PC-9 (cell line): Measurements from ENCODE around the gene UBE2K. TPM values are rescaled to one million over a fixed set of nuclear protein-coding genes. Genes with fewer than 3 reads are reported as not detected.

Experiments used
- BruUV-seq: library from RNA; stranded (reverse); fragments of 400-500 nt; replicated peaks from 2 replicates; lab custom pipeline; 2021; lab: Mats Ljungman, UMichigan
- CTCF ChIA-PET: fragments of 300-600 bp; sonication (Branson Sonifier 250); formaldehyde crosslinking; loops from one replicate; lab custom pipeline; 2022; ENCODE audit warnings: antibody characterized with exemption; lab: Charles Lee
- POLR2A ChIA-PET: fragments of 300-600 bp; sonication (Branson Sonifier 250); formaldehyde crosslinking; loops from one replicate; lab custom pipeline; 2022; ENCODE audit warnings: antibody characterized with exemption; ENCODE audit not compliant: unreplicated experiment; lab: Charles Lee
- DNase-seq, 2 experiments: peaks; one replicate each; pipeline versions ENCODE4 v3.0.0 to v3.0.0-alpha.2; 2015 to 2022; ENCODE audit warnings: mixed read lengths in 1 of 2
- H2AFZ ChIP-seq: fragments of 200-600 bp; sonication (generic); 2 replicates; pipeline ENCODE4 v1.8.1; 2017; ENCODE audit warnings: antibody characterized with exemption
- H3F3A ChIP-seq: fragments of 200-600 bp; sonication (generic); 2 replicates; pipeline ENCODE4 v1.8.1; 2017; ENCODE audit warnings: antibody characterized with exemption, mild to moderate bottlenecking, low read depth; ENCODE audit not compliant: insufficient read depth
- H3K27ac ChIP-seq: fragments of 200-600 bp; sonication (generic); 2 replicates; pipeline ENCODE4 v1.6.1; 2016; ENCODE audit warnings: mixed run types
- H3K27me3 ChIP-seq: fragments of 200-600 bp; sonication (generic); 2 replicates; pipeline ENCODE4 v1.6.1; 2016; ENCODE audit warnings: low read depth, mixed run types; ENCODE audit not compliant: insufficient read depth
- H3K36me3 ChIP-seq: fragments of 200-600 bp; sonication (generic); 2 replicates; pipeline ENCODE4 v1.6.1; 2016; ENCODE audit warnings: low read depth, mixed run types
- H3K4me1 ChIP-seq: fragments of 200-600 bp; sonication (generic); replicated peaks from 2 replicates; pipeline ENCODE4 v1.6.1; 2016; ENCODE audit warnings: mixed run types; ENCODE audit not compliant: insufficient read depth
- H3K4me2 ChIP-seq: fragments of 200-600 bp; sonication (generic); 2 replicates; pipeline ENCODE4 v1.6.1; 2017; ENCODE audit warnings: mixed run types
- H3K4me3 ChIP-seq: fragments of 200-600 bp; sonication (generic); 2 replicates; pipeline ENCODE4 v1.6.1; 2016; ENCODE audit warnings: mixed run types
- H3K79me2 ChIP-seq: fragments of 200-600 bp; sonication (generic); 2 replicates; pipeline ENCODE4 v1.6.1; 2017; ENCODE audit warnings: low read depth, mixed run types
- H3K9me2 ChIP-seq: fragments of 200-600 bp; sonication (generic); 2 replicates; pipeline ENCODE4 v1.8.1; 2017; ENCODE audit warnings: mild to moderate bottlenecking; ENCODE audit not compliant: insufficient read depth
- H3K9me3 ChIP-seq: fragments of 200-600 bp; sonication (generic); 2 replicates; pipeline ENCODE4 v1.8.1; 2016; ENCODE audit warnings: low read depth; ENCODE audit not compliant: insufficient read depth
- H4K20me1 ChIP-seq: fragments of 200-600 bp; sonication (generic); 2 replicates; pipeline ENCODE4 v1.8.1; 2017; ENCODE audit not compliant: insufficient read depth
- EZH2 ChIP-seq: fragments of 200-600 bp; sonication (generic); IDR thresholded peaks from 2 replicates; pipeline ENCODE4 v1.8.0; 2017; ENCODE audit warnings: antibody characterized with exemption, low read depth
- intact Hi-C: fragments of 100-400 bp; cut with micrococcal nuclease; formaldehyde crosslinking; loops from one replicate; pipeline ENCODE4 v1.10.0; 2022; ENCODE audit not compliant: unreplicated experiment
- total RNA-seq: library from RNA; stranded (reverse); gene quantifications from 2 replicates; pipeline ENCODE4 v1.2.3, GENCODE V29; 2021
- TF ChIP-seq, protein P1 (sequence below): fragments of 200-600 bp; sonication (generic); conservative IDR thresholded peaks from 2 replicates; pipeline ENCODE4 v1.6.1; 2017; ENCODE audit warnings: mixed run types, antibody characterized with exemption, mild to moderate bottlenecking, moderate library complexity

UBE2K gene
- total RNA-seq, 1 experiment from 2014 or later, result 129 TPM

DNA sequence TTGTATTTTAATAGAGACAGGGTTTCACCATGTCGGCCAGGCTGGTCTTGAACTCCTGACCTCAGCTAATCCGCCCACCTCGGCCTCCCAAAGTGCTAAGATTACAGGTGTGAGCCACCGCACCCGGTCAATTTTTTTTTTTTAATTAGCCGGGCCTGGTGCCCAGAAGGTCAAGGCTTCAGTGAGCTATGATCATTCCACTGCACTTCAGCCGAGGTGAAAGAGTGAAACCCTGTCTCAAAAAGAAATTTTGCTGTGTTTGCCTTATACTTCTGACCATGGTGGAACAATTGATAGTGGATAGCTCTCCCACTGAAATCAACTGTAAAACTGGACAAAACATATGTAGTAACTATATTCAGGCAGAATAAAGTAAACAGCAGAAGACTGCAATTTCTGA is 35.3 kb upstream of the UBE2K start:
- ChIA-PET CTCF (no interaction called here), POLR2A (no interaction called here)
- Histone ChIP-seq H3K36me3 (no peaks in the 10 kb centered on the region), H3K9me3 (no peaks in the 10 kb centered on the region), H3K27ac (no peak overlapping the region), H3K9me2 (no peaks in the 10 kb centered on the region), H3K27me3 (no peaks in the 10 kb centered on the region), H3F3A (no peaks in the 10 kb centered on the region; the same call in 1 of the 2 replicates), H4K20me1 (no peaks in the 10 kb centered on the region), H3K4me2 (no peak overlapping the region), H3K79me2 (no peaks in the 10 kb centered on the region), H3K4me3 (no peak overlapping the region), H2AFZ (no peak overlapping the region), H3K4me1 (no peaks in the 10 kb centered on the region)
- intact Hi-C loops, result no loop called here
- no TSS peak for BruUV-seq
- TF ChIP-seq, protein P1, sequence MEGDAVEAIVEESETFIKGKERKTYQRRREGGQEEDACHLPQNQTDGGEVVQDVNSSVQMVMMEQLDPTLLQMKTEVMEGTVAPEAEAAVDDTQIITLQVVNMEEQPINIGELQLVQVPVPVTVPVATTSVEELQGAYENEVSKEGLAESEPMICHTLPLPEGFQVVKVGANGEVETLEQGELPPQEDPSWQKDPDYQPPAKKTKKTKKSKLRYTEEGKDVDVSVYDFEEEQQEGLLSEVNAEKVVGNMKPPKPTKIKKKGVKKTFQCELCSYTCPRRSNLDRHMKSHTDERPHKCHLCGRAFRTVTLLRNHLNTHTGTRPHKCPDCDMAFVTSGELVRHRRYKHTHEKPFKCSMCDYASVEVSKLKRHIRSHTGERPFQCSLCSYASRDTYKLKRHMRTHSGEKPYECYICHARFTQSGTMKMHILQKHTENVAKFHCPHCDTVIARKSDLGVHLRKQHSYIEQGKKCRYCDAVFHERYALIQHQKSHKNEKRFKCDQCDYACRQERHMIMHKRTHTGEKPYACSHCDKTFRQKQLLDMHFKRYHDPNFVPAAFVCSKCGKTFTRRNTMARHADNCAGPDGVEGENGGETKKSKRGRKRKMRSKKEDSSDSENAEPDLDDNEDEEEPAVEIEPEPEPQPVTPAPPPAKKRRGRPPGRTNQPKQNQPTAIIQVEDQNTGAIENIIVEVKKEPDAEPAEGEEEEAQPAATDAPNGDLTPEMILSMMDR, result no peak
- no peak for TF ChIP-seq EZH2
- DNase-seq, result no peak

DNA sequence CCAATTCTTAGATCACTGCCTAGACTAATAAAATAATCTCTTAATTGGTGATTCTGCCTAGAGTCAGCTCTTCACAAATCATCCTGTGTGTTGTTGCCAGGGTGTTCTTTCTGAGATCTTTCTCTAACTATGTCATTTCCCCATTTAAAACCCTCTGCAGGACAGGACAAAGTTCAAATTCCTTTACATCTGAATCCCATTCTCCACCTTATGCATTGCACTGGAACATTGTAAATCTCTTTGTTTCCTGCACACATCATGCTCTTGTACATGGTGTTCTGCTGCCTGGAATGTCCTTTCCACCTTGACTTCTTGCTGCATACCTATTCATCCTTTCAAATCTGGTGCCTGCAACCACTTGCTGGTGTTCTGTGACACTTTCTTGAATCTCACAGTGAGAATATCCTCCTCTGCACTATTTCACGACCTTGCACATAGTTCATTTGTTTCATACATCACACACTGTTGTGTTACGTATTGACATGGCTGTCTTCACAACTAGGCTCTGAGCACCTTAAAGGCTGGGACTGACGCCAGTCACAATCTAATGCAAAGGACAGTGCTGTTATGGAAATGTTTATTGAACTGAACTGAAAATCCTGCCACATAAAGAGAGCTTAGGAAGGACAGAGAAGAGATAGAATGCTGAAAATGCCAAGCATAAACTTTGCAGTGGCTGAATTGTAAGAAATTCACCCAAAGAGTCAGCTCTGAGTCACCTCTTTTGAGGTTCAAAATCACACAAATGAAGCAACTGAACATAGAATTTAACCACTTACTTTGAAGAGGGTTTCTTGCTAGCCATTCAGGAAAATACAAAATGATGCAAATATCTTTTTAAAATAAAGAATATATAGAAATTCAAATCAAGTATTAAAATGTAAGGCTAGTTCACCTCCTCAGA is 32.9 kb upstream of the UBE2K start:
- H3K9me2 ChIP-seq, result no peaks in the 10 kb centered on the region; the same call in 1 of the 2 replicates
- no peaks in the 10 kb centered on the region for H4K20me1 ChIP-seq
- DNase-seq, result no peak
- no peaks in the 10 kb centered on the region for H3K4me1 ChIP-seq
- no peaks in the 10 kb centered on the region for H3K36me3 ChIP-seq
- H3K79me2 ChIP-seq, result no peaks in the 10 kb centered on the region
- no peak overlapping the region for H3K4me2 ChIP-seq
- CTCF ChIA-PET, result no interaction called here
- no TSS peak for BruUV-seq
- no peak overlapping the region for H2AFZ ChIP-seq
- H3K9me3 ChIP-seq, result no peaks in the 10 kb centered on the region
- intact Hi-C loops, result no loop called here
- TF ChIP-seq, protein P1, result no peak
- TF ChIP-seq EZH2, result no peak
- H3K4me3 ChIP-seq, result no peak overlapping the region
- H3K27ac ChIP-seq, result no peak overlapping the region
- no peaks in the 10 kb centered on the region for H3K27me3 ChIP-seq
- POLR2A ChIA-PET, result interaction anchor here (0.6 kb wide), 1 partner anchor 269 kb away, joined by 3 read pairs; no protein-coding TSS in a partner anchor
- no peaks in the 10 kb centered on the region for H3F3A ChIP-seq

DNA sequence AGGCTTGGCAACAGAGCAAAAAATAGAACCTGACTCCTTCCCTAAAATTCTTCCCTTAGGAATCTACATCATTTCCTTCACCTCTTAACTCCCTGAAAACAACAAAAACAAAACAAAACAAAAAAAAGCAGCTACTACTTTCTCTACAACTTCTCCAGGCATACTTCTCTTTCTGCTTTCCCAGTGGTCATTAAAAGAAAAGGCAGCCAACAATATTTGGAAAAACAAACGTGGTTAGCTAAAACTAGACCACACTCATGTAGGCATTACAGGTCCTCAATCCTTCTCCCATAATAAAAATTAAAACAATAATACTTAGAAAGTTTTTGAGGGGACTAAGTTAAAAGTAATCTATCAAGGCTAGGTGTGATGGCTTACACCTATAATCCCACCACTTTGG is 30.2 kb upstream of the UBE2K start:
- Histone ChIP-seq H3K9me2 (no peaks in the 10 kb centered on the region; the same call in 1 of the 2 replicates), H3K9me3 (no peaks in the 10 kb centered on the region), H3F3A (no peaks in the 10 kb centered on the region), H3K36me3 (no peaks in the 10 kb centered on the region), H3K4me3 (no peak overlapping the region), H4K20me1 (no peaks in the 10 kb centered on the region), H3K27me3 (no peaks in the 10 kb centered on the region), H3K4me2 (no peak overlapping the region), H3K27ac (no peak overlapping the region), H3K79me2 (no peaks in the 10 kb centered on the region), H3K4me1 (no peaks in the 10 kb centered on the region), H2AFZ (no peak overlapping the region)
- CTCF ChIA-PET, result no interaction called here
- POLR2A ChIA-PET, result interaction anchor here (0.6 kb wide), 1 partner anchor 162 kb away, joined by 14 read pairs; no protein-coding TSS in a partner anchor
- intact Hi-C loops, result no loop called here
- BruUV-seq, result no TSS peak
- no peak for DNase-seq
- TF ChIP-seq, protein P1, result no peak
- TF ChIP-seq EZH2, result no peak
